Islet of Langerhans (tissue), 1 donor: ENCODE data around the gene GNA15.
"Not testable (repeated sequence)": the region's sequence is repeated elsewhere in the genome, so short reads cannot be mapped to it uniquely, and the experiment has no call there.

Experiments used
- FAIRE-seq: peaks from one replicate; lab custom pipeline; 2011; peaks lifted over from hg19 to GRCh38; lab: Jason Lieb, UNC

Gene GNA15, protein sequence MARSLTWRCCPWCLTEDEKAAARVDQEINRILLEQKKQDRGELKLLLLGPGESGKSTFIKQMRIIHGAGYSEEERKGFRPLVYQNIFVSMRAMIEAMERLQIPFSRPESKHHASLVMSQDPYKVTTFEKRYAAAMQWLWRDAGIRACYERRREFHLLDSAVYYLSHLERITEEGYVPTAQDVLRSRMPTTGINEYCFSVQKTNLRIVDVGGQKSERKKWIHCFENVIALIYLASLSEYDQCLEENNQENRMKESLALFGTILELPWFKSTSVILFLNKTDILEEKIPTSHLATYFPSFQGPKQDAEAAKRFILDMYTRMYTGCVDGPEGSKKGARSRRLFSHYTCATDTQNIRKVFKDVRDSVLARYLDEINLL

GRCh38 chr19:3135961-3136683 is at the start of gene GNA15:
TSS of gene GNA15 (plus strand) at chr19:3136033. CDS start at chr19:3136451, 418 bp downstream.
- no peak for FAIRE-seq

DNA sequence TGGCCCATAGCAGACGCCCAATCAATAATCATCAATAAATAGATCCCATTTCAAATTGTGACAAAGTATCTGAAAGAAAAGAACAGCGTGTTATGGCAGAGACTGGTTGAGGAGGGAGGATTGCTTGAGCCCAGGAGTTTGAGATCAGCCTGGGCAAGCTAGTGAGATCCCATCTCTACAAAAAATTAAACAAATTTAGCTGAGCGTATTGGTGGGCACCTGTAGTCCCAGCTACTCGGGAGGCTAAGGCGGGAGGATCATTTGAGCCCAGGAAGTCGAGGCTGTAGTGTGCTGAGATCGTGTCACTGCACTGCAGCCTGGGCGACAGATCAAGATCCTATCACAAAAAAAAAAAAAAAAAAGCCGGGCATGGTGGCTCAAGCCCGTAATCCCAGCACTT is 48.1 kb upstream of the GNA15 start:
- FAIRE-seq, result no peak

DNA sequence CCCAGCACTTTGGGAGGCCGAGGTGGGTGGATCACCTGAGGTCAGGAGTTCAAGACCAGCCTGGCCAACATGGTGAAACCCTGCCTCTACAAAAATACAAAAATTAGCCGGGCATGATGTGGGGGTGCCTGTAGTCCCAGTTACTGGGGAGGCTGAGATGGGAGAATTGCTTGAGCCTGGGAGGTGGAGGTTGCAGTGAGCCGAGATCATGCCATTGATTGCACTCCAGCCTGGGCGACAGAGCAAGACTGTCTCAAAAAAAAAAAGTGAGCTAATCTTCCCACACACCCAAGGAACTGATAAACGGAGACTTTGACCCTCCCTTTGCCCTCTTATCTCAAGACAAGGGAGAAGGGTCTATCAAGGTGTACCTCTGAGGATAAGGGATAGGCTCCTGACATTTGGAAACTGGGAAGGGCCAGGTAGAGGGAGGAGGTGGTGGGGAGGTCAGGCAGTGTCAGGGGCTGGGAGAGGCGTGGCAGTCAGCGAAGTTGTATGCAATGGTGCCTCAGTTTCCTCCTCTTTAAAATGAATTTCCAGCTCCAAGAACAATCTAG is 46.5 kb upstream of the GNA15 start:
- not testable (repeated sequence) for FAIRE-seq

DNA sequence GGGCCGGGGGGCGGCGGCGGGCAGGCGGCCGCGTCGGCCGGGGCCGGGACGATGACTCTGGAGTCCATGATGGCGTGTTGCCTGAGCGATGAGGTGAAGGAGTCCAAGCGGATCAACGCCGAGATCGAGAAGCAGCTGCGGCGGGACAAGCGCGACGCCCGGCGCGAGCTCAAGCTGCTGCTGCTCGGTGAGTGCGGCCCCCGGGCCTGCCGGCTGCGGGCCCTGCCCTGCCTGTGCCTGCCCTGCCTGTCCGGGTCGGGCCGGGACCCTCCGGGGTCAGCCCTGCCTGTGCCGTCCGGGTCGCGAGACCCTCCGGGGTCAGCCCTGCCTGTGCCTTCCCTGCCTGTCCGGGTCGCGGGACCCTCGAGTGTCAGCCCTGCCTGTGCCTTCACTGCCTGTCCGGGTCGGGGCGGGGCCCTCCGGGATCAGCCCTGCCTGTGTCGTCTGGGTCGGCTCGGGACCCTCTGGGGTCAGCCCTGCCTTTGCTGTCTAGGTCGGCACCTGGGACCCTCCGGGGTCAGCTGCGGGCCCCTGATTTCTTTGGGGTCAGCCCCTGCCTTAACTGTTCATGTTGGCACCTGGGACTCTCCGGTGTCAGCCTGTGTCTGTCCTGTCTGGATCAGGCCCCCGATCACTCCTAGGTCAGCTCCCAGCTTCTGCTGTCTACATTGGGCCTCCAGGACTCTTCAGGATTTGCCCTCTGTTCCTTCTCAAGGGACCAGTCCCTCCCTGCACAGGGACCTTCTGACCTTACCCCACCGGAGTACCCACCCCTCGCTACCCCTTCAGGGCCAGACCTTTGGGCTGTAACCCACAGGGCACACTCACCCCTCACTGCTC is 41.0 kb upstream of the GNA15 start:
- no peak for FAIRE-seq

DNA sequence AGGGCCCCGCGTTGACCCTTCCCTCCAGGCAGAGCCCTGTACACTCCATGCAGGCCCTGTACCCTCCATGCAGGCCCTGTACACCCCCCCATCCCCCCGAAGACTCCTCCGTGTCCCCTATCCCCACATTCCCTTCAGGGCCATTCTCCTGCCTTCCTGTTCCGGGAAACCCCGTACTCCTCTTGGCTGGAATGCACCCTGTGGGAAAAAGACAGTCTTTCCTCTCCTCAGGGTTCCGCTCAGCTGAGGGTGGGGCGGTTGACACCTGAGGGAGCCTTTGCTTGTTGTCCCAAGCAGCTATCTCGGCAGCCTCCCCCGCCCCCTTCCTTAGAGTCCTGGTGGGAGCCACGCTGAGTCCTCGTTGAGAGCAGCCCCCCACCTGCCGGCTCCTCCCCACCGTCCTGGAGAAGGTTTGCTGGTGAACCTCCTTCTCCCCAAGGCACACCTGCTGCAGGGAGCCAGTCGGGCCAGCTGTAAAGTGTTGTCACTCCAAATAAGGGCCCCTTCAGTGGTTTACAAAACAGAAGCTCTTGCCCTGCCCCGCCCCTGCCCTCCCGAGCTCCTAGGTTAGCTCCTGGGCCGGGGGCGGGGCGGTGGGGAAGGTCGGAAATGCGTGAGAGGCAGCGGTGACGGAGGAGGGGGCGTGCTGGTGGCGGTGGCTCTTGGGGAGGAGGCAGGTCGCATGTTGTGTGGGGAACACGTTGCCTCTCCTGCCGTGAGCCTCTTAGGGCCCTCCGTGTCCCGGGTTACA is 40.2 kb upstream of the GNA15 start:
- no peak for FAIRE-seq

DNA sequence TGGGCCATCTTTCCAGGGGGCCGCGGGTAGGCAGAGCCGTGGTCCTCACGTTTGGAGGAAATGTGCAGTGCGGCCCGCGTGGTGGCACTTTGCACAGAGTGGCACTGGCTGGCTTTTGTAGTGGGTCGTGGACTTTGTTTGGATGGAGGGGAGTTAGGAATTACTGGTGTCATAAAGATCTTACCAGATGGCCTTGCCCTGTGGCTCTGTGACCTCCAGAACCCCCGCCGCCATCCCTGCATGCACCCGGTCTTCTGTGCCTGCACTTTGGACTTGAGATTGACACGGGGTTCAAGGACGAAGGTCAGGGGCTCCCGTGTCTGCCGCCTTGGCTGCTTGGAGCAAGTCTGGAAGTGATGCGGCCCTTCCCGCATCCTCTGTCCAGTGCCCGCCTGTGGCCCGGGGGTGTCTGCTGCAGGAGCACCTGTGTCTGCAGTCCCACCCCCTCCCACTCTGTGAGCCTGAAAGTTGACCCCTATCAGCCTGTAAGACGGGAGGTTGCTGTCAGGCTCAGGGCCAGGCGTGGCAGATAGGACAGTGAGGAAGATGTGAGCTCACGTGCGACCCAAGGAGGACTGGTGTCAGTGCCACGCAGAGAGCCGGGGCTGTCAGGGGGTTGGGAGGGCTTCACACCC is 39.4 kb upstream of the GNA15 start:
- no peak for FAIRE-seq

DNA sequence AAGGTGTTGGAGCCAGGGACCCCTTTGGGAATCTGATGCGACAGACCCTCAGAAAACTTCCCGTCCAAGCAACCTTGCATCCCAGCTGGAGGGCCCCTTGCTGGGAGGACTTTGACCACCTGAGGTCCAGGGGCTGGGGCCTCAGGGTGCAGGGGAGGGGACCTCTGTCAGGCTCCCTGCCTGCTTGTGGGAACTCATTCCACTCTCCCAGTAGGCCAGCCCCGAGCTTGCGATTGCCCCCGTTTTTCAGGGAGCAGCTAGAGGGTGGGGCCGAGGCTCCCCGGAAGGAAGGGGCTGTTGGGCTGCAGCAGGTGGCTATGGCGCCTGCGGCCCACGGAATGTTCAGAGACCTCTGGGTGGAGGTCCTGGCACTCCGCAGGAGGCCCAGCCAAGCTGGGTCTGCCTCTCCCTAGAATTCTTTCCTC is 38.9 kb upstream of the GNA15 start:
- FAIRE-seq, result no peak

GRCh38 chr19:3097442-3097871 is 38.4 kb upstream of the GNA15 start:
- no peak for FAIRE-seq

DNA sequence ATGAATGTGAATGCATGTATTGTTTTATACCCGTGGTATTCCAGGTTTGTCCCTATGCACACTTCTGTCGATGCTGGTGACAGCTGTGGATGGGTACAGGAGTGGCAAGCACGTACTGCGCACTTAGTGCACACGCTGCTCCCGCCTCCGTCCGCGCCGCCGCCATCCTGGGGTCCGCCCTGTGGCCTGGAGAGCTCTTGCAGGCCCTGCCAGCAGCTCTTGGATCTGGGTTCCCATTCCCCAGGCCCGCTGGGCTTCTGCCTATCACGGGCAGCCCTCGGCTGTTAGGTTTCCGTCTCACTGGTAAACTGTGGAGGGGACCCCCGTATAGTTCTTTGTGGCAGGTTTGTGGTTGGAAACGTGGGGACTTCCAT is 37.7 kb upstream of the GNA15 start:
- FAIRE-seq, result no peak

DNA sequence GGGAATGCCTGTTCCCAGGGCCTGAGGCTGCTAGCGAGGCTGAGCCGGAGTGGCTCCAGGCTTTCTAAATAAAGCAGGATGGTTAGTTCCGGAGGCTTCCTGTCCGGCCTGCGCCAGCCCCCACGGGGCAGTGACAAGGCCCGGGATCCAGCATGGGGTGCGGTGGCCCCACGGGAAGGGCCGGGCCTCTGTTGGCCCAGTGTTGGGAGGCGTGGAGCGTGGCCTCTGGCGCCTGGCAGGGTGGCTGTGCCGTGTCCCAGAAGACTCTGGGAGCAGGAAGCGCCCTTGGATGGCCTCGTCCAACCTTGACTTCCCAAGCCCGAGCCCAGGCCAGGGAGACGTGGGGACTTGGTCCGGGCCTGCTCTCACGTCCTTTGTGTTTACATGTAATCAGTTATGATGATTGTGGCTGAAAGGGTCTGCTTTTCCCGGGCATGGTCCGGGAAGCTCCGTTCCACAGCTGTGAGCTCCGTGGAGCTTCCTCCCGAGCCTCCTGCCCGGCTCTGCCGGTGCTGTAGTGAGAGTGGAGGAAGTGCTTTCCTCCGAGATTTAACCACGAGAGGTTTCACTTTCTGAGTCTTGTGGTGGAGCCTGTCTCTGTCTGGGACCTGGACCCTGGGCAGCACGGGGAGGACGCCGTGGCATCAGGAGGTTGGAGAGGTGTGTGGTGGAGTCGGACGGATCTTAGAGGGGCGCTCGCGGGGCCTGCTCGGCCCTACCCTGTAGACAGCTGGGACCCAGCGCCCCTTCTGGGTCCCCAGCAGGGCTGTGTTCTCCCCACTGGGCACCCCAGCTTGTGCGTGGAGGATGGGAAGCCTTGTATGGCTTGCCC is 37.1 kb upstream of the GNA15 start:
- FAIRE-seq, result no peak

- no peak for FAIRE-seq
These were observed 36.3 kb upstream of the GNA15 start for GRCh38 chr19:3099347-3100145.

DNA sequence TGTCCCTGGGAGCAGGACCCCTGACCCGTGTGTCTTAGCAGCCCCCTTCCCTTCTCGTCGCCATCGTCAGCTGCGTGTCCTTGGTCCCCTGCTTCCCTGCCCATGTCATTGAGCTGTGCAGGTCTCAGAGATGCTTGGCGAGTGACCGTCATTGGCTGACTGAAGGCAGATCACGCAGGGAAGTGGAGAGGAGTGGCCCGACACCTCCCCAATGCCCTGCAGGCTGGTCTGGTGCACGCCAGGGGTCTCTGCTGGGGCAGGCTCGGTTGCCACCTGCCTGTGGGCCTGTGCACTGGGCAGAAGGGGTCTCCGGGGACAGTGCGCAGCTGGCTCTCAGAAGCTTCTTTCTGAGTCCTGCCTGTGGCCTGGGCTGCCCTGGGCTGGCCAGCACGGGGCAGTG is 35.5 kb upstream of the GNA15 start:
- no peak for FAIRE-seq

- no peak for FAIRE-seq
These were observed 34.8 kb upstream of the GNA15 start for GRCh38 chr19:3100747-3101730.

- no peak for FAIRE-seq
These were observed 33.3 kb upstream of the GNA15 start for GRCh38 chr19:3102239-3103140.

- no peak for FAIRE-seq
These were observed 31.2 kb upstream of the GNA15 start for GRCh38 chr19:3104708-3104983.

DNA sequence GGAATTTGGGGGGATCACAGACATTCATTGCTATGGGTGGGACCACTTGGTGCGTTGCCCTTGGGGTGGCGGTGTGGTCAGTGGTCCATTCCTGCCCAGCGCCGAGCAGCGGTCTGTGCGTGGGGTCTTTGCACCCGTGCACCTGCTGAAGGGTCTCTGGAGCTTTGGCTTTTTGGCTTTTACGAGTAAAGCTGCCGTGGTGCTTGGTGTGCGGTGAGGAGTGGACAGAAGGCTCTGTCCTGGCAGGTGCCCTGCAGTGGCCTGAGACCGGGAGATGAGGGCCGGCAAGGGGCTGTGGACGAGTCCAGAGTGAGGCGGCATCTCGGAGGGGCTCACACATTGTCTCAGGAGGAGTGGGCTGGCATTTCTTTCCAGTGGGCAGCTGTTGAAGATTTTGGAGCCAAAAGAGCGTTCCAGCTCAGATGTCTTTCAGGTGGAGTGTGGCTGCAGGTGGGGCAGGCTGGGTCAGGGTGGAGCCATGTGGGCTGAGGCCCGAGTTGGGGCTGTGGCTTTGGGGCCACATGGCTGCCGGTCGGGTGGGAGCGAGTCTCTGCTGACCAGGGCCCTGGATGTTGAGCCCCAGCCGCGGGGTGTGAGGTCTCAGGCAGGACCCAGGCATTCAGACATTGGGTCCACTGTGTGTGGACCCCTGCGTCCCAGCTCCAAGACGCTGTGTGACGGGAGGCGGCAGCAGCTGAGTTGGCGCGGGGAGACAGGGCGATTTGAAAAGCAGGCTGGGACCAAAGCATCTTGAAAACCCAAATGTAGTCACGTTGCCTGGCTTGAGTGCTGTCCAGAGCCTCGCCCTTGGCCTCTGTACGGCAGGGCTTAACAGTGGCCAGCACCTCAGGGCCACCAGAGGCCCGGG is 30.0 kb upstream of the GNA15 start:
- no peak for FAIRE-seq
